ENCODE data around the gene CRB2. TPM values are rescaled to one million over a fixed set of nuclear protein-coding genes. Genes with fewer than 3 reads are reported as not detected.

Gene CRB2
- polyA plus RNA-seq, 1 experiment: not detected

DNA sequence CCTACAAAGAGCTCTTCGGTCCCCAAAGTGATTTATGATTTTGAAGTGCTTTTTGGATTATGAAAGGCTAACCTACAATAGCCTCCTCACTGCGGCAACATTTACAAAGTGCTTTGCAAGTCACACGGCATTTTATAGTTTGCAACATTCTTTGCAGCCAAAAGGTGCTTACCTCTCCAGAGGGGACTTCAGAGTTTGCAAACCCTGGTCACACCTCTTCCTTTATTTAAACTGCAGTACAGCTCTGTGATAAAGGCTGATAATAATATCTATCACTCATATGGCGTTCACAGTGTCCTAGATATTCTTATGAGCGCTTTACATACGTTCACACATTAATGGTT lies 20.0 kb upstream of the CRB2 start:
- POLR2A ChIA-PET: interaction anchor here (0.6 kb wide), 1 partner anchor 126 kb away, joined by 3 read pairs; no protein-coding TSS in a partner anchor

DNA sequence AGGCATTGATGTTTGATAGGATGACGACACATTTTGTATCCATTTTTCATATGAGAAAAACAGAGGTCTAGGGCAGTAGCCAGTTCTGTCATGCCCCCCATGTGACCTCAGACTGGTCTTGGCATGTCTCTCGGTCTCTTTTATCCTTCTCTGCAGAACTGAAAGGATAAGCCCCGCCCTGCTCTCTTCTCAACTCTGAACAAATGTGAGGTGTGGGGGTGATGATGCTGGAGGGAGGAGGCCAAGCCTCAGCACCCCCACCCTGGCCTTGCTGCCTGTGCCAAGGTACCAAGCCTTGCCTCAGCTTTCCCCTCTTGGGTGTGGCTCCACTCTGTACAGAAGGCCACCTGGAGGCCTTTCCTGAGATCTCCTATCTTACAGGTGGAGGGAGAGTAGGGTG lies 19.5 kb upstream of the CRB2 start:
- no peaks in the 10 kb centered on the region; the same call in 1 of the 2 replicates for H3K27me3 ChIP-seq (ENCODE audit: control insufficient read depth, insufficient read depth, low read length)
- no peak overlapping the region for H3K4me3 ChIP-seq (ENCODE audit: low read depth, low read length)
- TF ChIP-seq, protein P1, sequence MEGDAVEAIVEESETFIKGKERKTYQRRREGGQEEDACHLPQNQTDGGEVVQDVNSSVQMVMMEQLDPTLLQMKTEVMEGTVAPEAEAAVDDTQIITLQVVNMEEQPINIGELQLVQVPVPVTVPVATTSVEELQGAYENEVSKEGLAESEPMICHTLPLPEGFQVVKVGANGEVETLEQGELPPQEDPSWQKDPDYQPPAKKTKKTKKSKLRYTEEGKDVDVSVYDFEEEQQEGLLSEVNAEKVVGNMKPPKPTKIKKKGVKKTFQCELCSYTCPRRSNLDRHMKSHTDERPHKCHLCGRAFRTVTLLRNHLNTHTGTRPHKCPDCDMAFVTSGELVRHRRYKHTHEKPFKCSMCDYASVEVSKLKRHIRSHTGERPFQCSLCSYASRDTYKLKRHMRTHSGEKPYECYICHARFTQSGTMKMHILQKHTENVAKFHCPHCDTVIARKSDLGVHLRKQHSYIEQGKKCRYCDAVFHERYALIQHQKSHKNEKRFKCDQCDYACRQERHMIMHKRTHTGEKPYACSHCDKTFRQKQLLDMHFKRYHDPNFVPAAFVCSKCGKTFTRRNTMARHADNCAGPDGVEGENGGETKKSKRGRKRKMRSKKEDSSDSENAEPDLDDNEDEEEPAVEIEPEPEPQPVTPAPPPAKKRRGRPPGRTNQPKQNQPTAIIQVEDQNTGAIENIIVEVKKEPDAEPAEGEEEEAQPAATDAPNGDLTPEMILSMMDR (IDR thresholded peaks at IDR 0.05; ENCODE audit: insufficient read depth, low read depth, low read length): no peak
- H3K36me3 ChIP-seq (ENCODE audit: control insufficient read depth, insufficient read depth, low read length): no peaks in the 10 kb centered on the region
- ChIA-PET POLR2A (no interaction called here), CTCF (interaction anchor here (1.2 to 8.7 kb wide), 2 partner anchors 13 to 18 kb away, joined by 3 to 45 read pairs; no protein-coding TSS in a partner anchor)
- no peak for DNase-seq (ENCODE audit: low read depth)

More for the DNA sequence above, 20.0 kb upstream of the CRB2 start:
- Histone ChIP-seq H3K36me3 (ENCODE audit: control insufficient read depth, insufficient read depth, low read length) (no peaks in the 10 kb centered on the region), H3K4me3 (ENCODE audit: low read depth, low read length) (no peak overlapping the region), H3K27me3 (ENCODE audit: control insufficient read depth, insufficient read depth, low read length) (no peaks in the 10 kb centered on the region; the same call in 1 of the 2 replicates)
- TF ChIP-seq, protein P1 (IDR thresholded peaks at IDR 0.05; ENCODE audit: insufficient read depth, low read depth, low read length): no peak
- CTCF ChIA-PET: interaction anchor here (1.2 to 8.7 kb wide), 2 partner anchors 13 to 18 kb away, joined by 3 to 45 read pairs; no protein-coding TSS in a partner anchor
- no peak for DNase-seq (ENCODE audit: low read depth)

DNA sequence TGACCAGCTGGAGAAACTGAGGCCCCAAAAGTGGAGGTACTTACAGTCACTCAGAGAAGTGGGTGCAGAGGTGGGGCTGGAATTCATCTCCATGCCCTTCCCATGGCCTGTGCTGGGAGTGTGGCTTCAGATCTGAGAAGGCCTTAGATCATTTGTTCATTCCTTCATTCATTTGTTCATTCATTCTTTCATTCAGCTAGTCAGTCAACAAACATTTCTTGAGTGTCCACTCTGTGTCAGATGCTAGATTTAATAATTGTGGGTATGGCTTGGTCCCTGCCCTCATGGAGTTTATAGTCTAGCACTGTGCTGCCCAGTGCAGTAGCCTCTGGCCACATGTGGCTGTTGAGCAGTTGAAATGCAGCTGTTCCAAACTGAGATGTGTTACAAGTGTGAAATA lies 19.0 kb upstream of the CRB2 start:
- Histone ChIP-seq H3K36me3 (ENCODE audit: control insufficient read depth, insufficient read depth, low read length) (no peaks in the 10 kb centered on the region), H3K4me3 (ENCODE audit: low read depth, low read length) (no peak overlapping the region), H3K27me3 (ENCODE audit: control insufficient read depth, insufficient read depth, low read length) (peaks cover under 1% of the 10 kb centered on the region)
- TF ChIP-seq, protein P1 (IDR thresholded peaks at IDR 0.05; ENCODE audit: insufficient read depth, low read depth, low read length): no peak
- ChIA-PET CTCF (interaction anchor here (1.2 to 8.7 kb wide), 2 partner anchors 12 to 17 kb away, joined by 3 to 45 read pairs; no protein-coding TSS in a partner anchor), POLR2A (no interaction called here)
- no peak for DNase-seq (ENCODE audit: low read depth)

DNA sequence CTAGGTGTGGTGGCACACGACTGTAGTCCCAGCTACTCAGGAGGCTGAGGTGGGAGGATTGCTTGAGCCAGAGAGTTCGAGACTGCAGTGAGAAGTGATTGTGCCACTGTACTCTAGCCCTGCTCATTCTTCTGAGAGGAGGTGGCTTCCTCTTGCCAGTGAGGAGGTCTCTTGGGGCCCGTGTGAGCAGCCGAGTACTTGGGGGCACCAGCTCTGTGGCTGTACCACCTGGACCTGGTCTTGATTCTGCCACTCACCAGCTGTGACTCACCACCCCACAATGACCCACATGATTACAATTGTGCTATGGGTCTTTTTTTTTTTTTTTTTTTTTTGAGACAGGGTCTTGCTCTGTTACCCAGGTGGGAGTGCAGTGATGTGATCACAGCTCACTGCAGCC lies 18.0 kb upstream of the CRB2 start:
- POLR2A ChIA-PET: no interaction called here
- Histone ChIP-seq H3K4me3 (ENCODE audit: low read depth, low read length) (no peak overlapping the region), H3K36me3 (ENCODE audit: control insufficient read depth, insufficient read depth, low read length) (no peaks in the 10 kb centered on the region), H3K27me3 (ENCODE audit: control insufficient read depth, insufficient read depth, low read length) (peaks cover 3% of the 10 kb centered on the region)
- CTCF ChIA-PET: interaction anchor here (1.1 to 8.7 kb wide), 2 partner anchors 11 to 47 kb away, joined by 5 to 45 read pairs; no protein-coding TSS in a partner anchor
- DNase-seq (ENCODE audit: low read depth): no peak
- TF ChIP-seq, protein P1 (IDR thresholded peaks at IDR 0.05; ENCODE audit: insufficient read depth, low read depth, low read length): no peak

DNA sequence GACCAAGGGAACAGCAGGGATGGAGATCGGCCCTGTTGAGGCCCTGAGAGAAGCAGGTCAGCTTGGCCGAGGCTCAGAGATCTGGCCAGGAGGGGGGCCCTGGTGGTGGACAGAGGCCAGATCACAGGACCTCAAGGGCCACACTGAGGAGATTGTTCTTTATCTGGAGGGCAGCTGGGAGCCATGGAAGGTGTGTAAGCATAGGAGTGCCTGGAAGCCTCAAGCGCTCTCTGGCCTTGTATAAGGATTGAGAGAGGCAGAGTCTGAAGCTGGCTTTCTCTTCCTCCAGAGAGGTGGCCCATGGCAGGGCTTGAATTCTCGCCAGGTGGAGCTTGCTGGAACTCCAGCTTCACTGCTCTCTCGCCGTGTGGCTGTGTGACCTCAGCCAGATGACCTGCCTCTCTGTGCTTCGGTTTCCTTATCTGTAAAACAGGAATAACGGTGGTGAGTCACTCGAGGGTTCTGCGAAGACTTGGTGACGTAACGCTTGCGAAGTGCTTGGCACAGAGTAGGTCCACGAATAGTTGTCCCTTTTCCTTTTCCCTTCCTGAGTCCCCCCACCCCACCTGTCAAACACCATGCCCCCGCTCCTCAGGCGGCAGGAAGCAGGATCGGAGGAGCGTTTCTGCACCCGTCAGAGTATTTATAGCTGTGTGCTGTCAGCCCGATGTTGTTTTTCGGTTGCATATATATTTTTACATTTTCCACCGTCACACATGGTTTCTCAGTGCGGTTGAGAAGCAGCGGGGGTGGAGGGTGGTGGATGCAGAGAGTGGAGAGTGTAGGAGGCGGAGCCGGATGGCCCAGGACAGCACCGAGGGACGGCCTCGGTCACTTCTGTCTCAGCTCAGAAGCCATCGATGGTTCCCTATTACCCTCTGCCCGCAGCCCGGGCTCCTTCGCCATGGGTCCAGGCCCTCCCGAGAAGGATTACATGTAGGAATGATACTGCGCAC lies 17.0 kb upstream of the CRB2 start:
- ChIA-PET POLR2A (no interaction called here), CTCF (interaction anchor here (1.1 to 8.7 kb wide), 2 partner anchors 10 to 46 kb away, joined by 5 to 45 read pairs; no protein-coding TSS in a partner anchor)
- no peak for DNase-seq (ENCODE audit: low read depth)
- no peaks in the 10 kb centered on the region for H3K36me3 ChIP-seq (ENCODE audit: control insufficient read depth, insufficient read depth, low read length)
- H3K4me3 ChIP-seq (ENCODE audit: low read depth, low read length): no peak overlapping the region
- TF ChIP-seq, protein P1 (IDR thresholded peaks at IDR 0.05; ENCODE audit: insufficient read depth, low read depth, low read length): no peak
- peaks cover 3% of the 10 kb centered on the region for H3K27me3 ChIP-seq (ENCODE audit: control insufficient read depth, insufficient read depth, low read length)
